Ishikawa (cell line): ENCODE data around the gene CDH2.

Experiments
- CEBPB ChIP-seq: IDR thresholded peaks from 2 replicates; pipeline ENCODE4 v1.6.1; 2012
- CREB1 ChIP-seq: IDR thresholded peaks from 2 replicates; pipeline ENCODE4 v1.6.1; 2012; ENCODE audit warnings: low read depth
- EGR1 ChIP-seq: IDR thresholded peaks from 2 replicates; pipeline ENCODE4 v1.6.1; 2012
- EP300 ChIP-seq: IDR thresholded peaks from 2 replicates; pipeline ENCODE4 v1.6.1; 2012; ENCODE audit warnings: borderline replicate concordance
- FOXM1 ChIP-seq: IDR thresholded peaks from 2 replicates; pipeline ENCODE4 v1.6.1; 2012; ENCODE audit warnings: low read depth, borderline replicate concordance
- MAX ChIP-seq: IDR thresholded peaks from 2 replicates; pipeline ENCODE4 v1.6.1; 2012
- NFIC ChIP-seq: IDR thresholded peaks from 2 replicates; pipeline ENCODE4 v1.6.1; 2012
- RAD21 ChIP-seq: IDR thresholded peaks from 2 replicates; pipeline ENCODE4 v1.6.1; 2012; ENCODE audit warnings: low read depth
- REST ChIP-seq: IDR thresholded peaks from 2 replicates; pipeline ENCODE4 v1.6.1; 2012; ENCODE audit warnings: low read depth, mild to moderate bottlenecking
- TAF1 ChIP-seq: IDR thresholded peaks from 2 replicates; pipeline ENCODE4 v1.6.1; 2012; ENCODE audit warnings: low read depth, mild to moderate bottlenecking
- TCF12 ChIP-seq: IDR thresholded peaks from 2 replicates; pipeline ENCODE4 v1.6.1; 2012; ENCODE audit warnings: low read depth
- TEAD4 ChIP-seq: IDR thresholded peaks from 2 replicates; pipeline ENCODE4 v1.6.1; 2012
- USF1 ChIP-seq: IDR thresholded peaks from 2 replicates; pipeline ENCODE4 v1.6.1; 2012
- YY1 ChIP-seq: IDR thresholded peaks from 2 replicates; pipeline ENCODE4 v1.6.1; 2012; ENCODE audit warnings: low read depth
- ZBTB7A ChIP-seq: IDR thresholded peaks from 2 replicates; pipeline ENCODE4 v1.6.1; 2012; ENCODE audit warnings: low read depth

The CDH2 gene

GRCh38 chr18:28163201-28163775, 13.6 kb downstream of the CDH2 start:
- TF ChIP-seq REST (no peak), TAF1 (no peak), EGR1 (no peak), FOXM1 (no peak), TEAD4 (no peak), YY1 (no peak), RAD21 (no peak), CEBPB (no peak), EP300 (no peak), CREB1 (no peak), MAX (no peak), ZBTB7A (no peak), TCF12 (no peak)

GRCh38 chr18:28161608-28162599, 15.0 kb downstream of the CDH2 start:
- no peak for TF ChIP-seq TCF12
- no peak for TF ChIP-seq YY1
- no peak for TF ChIP-seq CEBPB
- no peak for TF ChIP-seq CREB1
- TF ChIP-seq EP300: no peak
- no peak for TF ChIP-seq REST
- TF ChIP-seq USF1: no peak
- TF ChIP-seq MAX: no peak
- no peak for TF ChIP-seq FOXM1
- TF ChIP-seq TEAD4: no peak
- no peak for TF ChIP-seq TAF1
- no peak for TF ChIP-seq ZBTB7A
- no peak for TF ChIP-seq NFIC

- TF ChIP-seq YY1 (no peak), NFIC (no peak), ZBTB7A (no peak), RAD21 (no peak), TAF1 (no peak), TEAD4 (no peak), EP300 (no peak), FOXM1 (no peak), USF1 (no peak), TCF12 (no peak), CEBPB (no peak), CREB1 (no peak), REST (no peak)
Observed at GRCh38 chr18:28159055-28159454, 17.9 kb downstream of the CDH2 start.

- TF ChIP-seq MAX: no peak
- TF ChIP-seq CREB1: no peak
- TF ChIP-seq EGR1: no peak
- no peak for TF ChIP-seq NFIC
- TF ChIP-seq TEAD4: no peak
Observed at GRCh38 chr18:28158083-28158581, 18.8 kb downstream of the CDH2 start.
